ENCODE results near the gene ATP6V0B.

DNA sequence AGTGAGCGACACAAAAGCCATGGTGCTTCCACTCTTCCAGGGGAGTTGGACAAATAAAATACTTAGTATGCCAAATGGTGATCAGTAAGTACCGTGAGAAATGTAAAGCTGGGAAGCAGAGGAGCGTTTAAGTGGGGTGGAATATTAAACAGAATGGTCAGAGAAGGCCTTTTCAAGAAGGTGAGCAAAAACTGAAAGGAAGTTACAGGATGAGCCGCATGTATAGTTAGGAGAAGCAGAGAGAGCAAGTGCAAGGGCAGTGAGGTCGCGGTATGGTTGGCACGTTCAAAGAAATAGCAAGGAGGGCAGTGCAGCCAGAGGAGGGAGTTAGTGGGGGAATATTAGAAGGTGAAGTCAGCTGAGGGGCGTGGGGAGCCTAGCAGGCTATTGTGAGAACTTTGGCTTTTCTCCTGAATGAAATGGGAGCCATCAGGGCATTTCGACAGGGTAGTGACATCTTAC is 748 bp upstream of the ATP6V0B start:
- TF ChIP-seq CTCF (IDR thresholded peaks at IDR 0.05) (no peak), POLR2A (IDR thresholded peaks at IDR 0.05) (no peak)

Measured in heart left ventricle (tissue), 13 donors.